ENCODE measurements around the gene MAS1. TPM values are rescaled to one million over a fixed set of nuclear protein-coding genes. Genes with fewer than 3 reads are reported as not detected.

MAS1 gene
- total and polyA plus RNA-seq, 2 experiments from 2014 or later: 0.03 TPM; not detected in 1

DNA sequence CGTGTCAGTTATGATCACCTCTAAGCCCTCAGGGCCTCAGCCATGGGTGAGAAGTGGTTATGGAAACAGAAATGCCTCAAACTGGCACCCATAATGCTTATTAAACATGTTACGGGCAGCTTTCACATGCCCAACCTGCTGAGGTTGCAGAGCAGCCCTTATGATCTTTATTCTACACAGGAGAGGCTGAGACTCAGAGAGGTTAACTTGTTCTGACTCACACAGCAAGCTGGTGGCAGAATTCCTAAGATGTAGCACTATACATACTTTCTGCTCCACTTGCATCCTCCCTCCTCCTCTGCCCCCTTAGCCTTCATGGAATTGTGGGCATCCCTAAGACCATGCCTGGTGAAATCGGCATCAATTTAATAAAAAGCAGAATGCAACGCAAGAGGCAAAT lies 43.4 kb downstream of the MAS1 start:
- H3K27me3 ChIP-seq (ENCODE audit: insufficient read depth): no peaks in the 10 kb centered on the region
- no peak overlapping the region for H3K4me3 ChIP-seq
- no peak overlapping the region for H3K27ac ChIP-seq (ENCODE audit: low read depth)
- Mint-ChIP-seq H3K36me3 (ENCODE audit: low read depth) (no peaks in the 10 kb centered on the region), H3K4me1 (no peaks in the 10 kb centered on the region), H3K9me3 (no peaks in the 10 kb centered on the region), H3K27ac (no peak overlapping the region), H3K27me3 (ENCODE audit: insufficient read depth, low read depth, poor library complexity) (no peaks in the 10 kb centered on the region), H3K4me3 (no peak overlapping the region)
- DNase-seq (ENCODE audit: low spot score): no peak
- no peaks in the 10 kb centered on the region for H3K36me3 ChIP-seq (ENCODE audit: insufficient read depth)
- H3K4me1 ChIP-seq (ENCODE audit: insufficient read depth): no peaks in the 10 kb centered on the region
- ATAC-seq: no peak
- TF ChIP-seq CTCF (conservative IDR thresholded peaks at IDR 0.05; ENCODE audit: low read depth in 2 of 2) (no peak), CREB1 (CRISPR knock-in tag; IDR thresholded peaks at IDR 0.05; ENCODE audit: low read depth) (no peak), STAT1 (IDR thresholded peaks at IDR 0.05; ENCODE audit: unreplicated experiment) (no peak), ZNF331 (CRISPR knock-in tag; IDR thresholded peaks at IDR 0.05; ENCODE audit: low read depth) (no peak), ZNF114 (CRISPR knock-in tag; IDR thresholded peaks at IDR 0.05) (no peak), EZH2 (IDR thresholded peaks at IDR 0.05; ENCODE audit: low read depth, unreplicated experiment) (no peak), NANOG (IDR thresholded peaks at IDR 0.05; ENCODE audit: borderline replicate concordance) (no peak)
- no peak overlapping the region for H2AFZ ChIP-seq
- no peaks in the 10 kb centered on the region for H3K9me2 ChIP-seq (ENCODE audit: insufficient read depth)
- no peaks in the 10 kb centered on the region for H3F3A ChIP-seq (replicated peaks; ENCODE audit: low read depth)
- no peaks in the 10 kb centered on the region for H3K79me2 ChIP-seq (replicated peaks; ENCODE audit: insufficient read depth)
- no peak overlapping the region for H3K4me2 ChIP-seq
- no peaks in the 10 kb centered on the region for H4K20me1 ChIP-seq (replicated peaks; ENCODE audit: insufficient read depth)

GRCh38 chr6:159935065-159935464 lies 44.3 kb downstream of the MAS1 start:
- no peaks in the 10 kb centered on the region for H3K36me3 ChIP-seq (ENCODE audit: insufficient read depth)
- Mint-ChIP-seq H3K4me3 (no peak overlapping the region), H3K4me1 (no peaks in the 10 kb centered on the region), H3K27me3 (ENCODE audit: insufficient read depth, low read depth, poor library complexity) (no peaks in the 10 kb centered on the region), H3K36me3 (ENCODE audit: low read depth) (no peaks in the 10 kb centered on the region), H3K27ac (no peak overlapping the region), H3K9me3 (no peaks in the 10 kb centered on the region)
- no peak for ATAC-seq
- no peak overlapping the region for H3K4me3 ChIP-seq
- H3K9me2 ChIP-seq (ENCODE audit: insufficient read depth): no peaks in the 10 kb centered on the region
- no peak overlapping the region for H2AFZ ChIP-seq
- H3K4me2 ChIP-seq: no peak overlapping the region
- no peak for DNase-seq (ENCODE audit: low spot score)
- TF ChIP-seq, protein P1, sequence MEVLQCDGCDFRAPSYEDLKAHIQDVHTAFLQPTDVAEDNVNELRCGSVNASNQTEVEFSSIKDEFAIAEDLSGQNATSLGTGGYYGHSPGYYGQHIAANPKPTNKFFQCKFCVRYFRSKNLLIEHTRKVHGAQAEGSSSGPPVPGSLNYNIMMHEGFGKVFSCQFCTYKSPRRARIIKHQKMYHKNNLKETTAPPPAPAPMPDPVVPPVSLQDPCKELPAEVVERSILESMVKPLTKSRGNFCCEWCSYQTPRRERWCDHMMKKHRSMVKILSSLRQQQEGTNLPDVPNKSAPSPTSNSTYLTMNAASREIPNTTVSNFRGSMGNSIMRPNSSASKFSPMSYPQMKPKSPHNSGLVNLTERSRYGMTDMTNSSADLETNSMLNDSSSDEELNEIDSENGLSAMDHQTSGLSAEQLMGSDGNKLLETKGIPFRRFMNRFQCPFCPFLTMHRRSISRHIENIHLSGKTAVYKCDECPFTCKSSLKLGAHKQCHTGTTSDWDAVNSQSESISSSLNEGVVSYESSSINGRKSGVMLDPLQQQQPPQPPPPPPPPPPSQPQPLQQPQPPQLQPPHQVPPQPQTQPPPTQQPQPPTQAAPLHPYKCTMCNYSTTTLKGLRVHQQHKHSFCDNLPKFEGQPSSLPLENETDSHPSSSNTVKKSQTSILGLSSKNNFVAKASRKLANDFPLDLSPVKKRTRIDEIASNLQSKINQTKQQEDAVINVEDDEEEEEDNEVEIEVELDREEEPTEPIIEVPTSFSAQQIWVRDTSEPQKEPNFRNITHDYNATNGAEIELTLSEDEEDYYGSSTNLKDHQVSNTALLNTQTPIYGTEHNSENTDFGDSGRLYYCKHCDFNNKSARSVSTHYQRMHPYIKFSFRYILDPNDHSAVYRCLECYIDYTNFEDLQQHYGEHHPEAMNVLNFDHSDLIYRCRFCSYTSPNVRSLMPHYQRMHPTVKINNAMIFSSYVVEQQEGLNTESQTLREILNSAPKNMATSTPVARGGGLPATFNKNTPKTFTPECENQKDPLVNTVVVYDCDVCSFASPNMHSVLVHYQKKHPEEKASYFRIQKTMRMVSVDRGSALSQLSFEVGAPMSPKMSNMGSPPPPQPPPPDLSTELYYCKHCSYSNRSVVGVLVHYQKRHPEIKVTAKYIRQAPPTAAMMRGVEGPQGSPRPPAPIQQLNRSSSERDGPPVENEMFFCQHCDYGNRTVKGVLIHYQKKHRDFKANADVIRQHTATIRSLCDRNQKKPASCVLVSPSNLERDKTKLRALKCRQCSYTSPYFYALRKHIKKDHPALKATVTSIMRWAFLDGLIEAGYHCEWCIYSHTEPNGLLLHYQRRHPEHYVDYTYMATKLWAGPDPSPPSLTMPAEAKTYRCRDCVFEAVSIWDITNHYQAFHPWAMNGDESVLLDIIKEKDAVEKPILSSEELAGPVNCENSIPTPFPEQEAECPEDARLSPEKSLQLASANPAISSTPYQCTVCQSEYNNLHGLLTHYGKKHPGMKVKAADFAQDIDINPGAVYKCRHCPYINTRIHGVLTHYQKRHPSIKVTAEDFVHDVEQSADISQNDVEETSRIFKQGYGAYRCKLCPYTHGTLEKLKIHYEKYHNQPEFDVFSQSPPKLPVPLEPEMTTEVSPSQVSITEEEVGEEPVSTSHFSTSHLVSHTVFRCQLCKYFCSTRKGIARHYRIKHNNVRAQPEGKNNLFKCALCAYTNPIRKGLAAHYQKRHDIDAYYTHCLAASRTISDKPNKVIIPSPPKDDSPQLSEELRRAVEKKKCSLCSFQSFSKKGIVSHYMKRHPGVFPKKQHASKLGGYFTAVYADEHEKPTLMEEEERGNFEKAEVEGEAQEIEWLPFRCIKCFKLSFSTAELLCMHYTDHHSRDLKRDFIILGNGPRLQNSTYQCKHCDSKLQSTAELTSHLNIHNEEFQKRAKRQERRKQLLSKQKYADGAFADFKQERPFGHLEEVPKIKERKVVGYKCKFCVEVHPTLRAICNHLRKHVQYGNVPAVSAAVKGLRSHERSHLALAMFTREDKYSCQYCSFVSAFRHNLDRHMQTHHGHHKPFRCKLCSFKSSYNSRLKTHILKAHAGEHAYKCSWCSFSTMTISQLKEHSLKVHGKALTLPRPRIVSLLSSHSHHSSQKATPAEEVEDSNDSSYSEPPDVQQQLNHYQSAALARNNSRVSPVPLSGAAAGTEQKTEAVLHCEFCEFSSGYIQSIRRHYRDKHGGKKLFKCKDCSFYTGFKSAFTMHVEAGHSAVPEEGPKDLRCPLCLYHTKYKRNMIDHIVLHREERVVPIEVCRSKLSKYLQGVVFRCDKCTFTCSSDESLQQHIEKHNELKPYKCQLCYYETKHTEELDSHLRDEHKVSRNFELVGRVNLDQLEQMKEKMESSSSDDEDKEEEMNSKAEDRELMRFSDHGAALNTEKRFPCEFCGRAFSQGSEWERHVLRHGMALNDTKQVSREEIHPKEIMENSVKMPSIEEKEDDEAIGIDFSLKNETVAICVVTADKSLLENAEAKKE (CRISPR knock-in tag; IDR thresholded peaks at IDR 0.05): no peak
- TF ChIP-seq ETS1 (IDR thresholded peaks at IDR 0.05) (no peak), POLR2AphosphoS5 (IDR thresholded peaks at IDR 0.05; ENCODE audit: low read depth) (no peak)
- no peaks in the 10 kb centered on the region for H4K20me1 ChIP-seq (replicated peaks; ENCODE audit: insufficient read depth)
- no peaks in the 10 kb centered on the region for H3K79me2 ChIP-seq (replicated peaks; ENCODE audit: insufficient read depth)
- H3K27me3 ChIP-seq (ENCODE audit: insufficient read depth): no peaks in the 10 kb centered on the region
- H3K4me1 ChIP-seq (ENCODE audit: insufficient read depth): no peaks in the 10 kb centered on the region
- no peak overlapping the region for H3K27ac ChIP-seq (ENCODE audit: low read depth)
- no peaks in the 10 kb centered on the region for H3F3A ChIP-seq (replicated peaks; ENCODE audit: low read depth)
